GM12873 (cell line): Measurements from ENCODE around the gene NMUR1.

Experiments used
- TF ChIP-seq, protein P1 (sequence below): IDR thresholded peaks from 2 replicates; pipeline ENCODE4 v1.5.1; 2012; ENCODE audit warnings: low read depth, mild to moderate bottlenecking, moderate library complexity, low read length, control low read depth; ENCODE audit not compliant: insufficient read depth; ENCODE audit errors: missing control alignments

NMUR1 gene

GRCh38 chr2:231503766-231504165, 26.5 kb downstream of the NMUR1 start:
- TF ChIP-seq, protein P1, sequence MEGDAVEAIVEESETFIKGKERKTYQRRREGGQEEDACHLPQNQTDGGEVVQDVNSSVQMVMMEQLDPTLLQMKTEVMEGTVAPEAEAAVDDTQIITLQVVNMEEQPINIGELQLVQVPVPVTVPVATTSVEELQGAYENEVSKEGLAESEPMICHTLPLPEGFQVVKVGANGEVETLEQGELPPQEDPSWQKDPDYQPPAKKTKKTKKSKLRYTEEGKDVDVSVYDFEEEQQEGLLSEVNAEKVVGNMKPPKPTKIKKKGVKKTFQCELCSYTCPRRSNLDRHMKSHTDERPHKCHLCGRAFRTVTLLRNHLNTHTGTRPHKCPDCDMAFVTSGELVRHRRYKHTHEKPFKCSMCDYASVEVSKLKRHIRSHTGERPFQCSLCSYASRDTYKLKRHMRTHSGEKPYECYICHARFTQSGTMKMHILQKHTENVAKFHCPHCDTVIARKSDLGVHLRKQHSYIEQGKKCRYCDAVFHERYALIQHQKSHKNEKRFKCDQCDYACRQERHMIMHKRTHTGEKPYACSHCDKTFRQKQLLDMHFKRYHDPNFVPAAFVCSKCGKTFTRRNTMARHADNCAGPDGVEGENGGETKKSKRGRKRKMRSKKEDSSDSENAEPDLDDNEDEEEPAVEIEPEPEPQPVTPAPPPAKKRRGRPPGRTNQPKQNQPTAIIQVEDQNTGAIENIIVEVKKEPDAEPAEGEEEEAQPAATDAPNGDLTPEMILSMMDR, result no peak

DNA sequence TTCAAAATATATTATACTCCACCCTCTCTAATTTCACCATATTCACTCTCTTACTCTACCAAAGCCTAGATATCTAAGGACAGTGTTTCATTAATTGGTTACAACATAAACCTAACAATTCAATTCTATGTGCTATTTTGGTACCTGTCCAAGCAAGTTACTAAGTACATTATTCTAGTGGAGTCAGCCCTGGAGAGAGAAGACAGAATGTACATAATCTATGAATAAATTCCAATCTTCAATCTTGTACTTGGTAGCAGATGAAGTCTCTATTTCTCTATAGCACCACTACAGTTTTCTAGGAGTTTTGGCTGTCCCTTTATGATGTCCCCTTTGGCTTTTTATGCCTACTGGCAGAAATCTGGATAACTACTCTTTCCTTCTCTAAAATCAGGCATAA, 27.6 kb downstream of the NMUR1 start:
- TF ChIP-seq, protein P1, result no peak

DNA sequence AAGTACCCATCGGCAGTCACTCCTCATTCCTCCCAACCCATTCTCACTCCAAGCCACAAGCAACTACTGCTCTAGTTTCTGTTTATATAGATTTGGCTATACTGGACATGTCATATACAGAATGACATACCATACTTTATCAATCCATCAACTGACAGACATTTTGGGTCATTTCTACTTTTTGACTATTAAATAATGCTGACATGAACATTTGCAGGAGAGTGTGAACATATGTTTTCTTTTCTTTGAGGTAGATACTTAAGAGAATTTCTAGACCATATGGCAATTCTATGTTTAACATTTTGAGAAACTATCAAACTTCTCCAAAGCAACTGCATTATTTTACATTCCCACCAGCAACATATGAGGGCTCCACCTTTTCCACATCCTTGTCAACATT, 32.6 kb downstream of the NMUR1 start:
- TF ChIP-seq, protein P1, result no peak

GRCh38 chr2:231494669-231495068, 35.6 kb downstream of the NMUR1 start:
- TF ChIP-seq, protein P1, result no peak

DNA sequence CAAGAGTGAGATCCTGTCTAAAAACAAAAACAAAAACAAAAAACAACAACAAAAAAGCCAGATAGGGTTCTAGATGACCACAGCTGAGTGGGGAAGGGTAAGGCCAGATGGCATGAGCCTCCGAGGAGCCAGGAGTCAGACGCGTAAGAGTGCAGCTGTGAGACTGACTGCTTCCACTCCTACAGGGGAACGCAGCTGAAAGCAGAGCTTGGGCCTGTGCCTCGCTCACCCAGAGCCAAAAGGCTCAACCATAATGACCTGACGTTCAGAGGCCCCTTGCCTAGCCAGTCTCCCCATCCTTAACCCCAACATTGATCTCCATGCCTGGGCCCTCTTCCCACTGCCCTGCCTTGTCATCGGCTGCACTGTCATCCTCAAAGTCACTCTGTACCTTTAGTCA, 39.4 kb downstream of the NMUR1 start:
- TF ChIP-seq, protein P1, result no peak

GRCh38 chr2:231489990-231490389, 40.3 kb downstream of the NMUR1 start:
- TF ChIP-seq, protein P1, result peak; percentile 43

GRCh38 chr2:231488331-231488730, 41.9 kb downstream of the NMUR1 start:
- TF ChIP-seq, protein P1, result no peak
